Peyer's patch (tissue), 4 donors: ENCODE results near the gene MAST4.

Experiments
- POLR2A ChIP-seq, 2 donors: fragments of 450-650 bp; IDR thresholded peaks; one replicate each; pipeline ENCODE4 v1.5.1; 2017; ENCODE audit warnings: antibody characterized with exemption in 2 of 2, mild to moderate bottlenecking in 2 of 2, moderate library complexity in 2 of 2
- TF ChIP-seq, protein P1 (sequence below), 6 experiments: fragments of 450-650 bp in 4 of 6; fragments of 200-600 bp in 2 of 6; sonication (generic) in 1 of 6; IDR thresholded peaks; one replicate each; pipeline ENCODE4 v1.5.1; 2017 to 2019; ENCODE audit warnings: antibody characterized with exemption in 6 of 6, mild to moderate bottlenecking in 3 of 6, moderate library complexity in 1 of 6

- TF ChIP-seq, protein P1, sequence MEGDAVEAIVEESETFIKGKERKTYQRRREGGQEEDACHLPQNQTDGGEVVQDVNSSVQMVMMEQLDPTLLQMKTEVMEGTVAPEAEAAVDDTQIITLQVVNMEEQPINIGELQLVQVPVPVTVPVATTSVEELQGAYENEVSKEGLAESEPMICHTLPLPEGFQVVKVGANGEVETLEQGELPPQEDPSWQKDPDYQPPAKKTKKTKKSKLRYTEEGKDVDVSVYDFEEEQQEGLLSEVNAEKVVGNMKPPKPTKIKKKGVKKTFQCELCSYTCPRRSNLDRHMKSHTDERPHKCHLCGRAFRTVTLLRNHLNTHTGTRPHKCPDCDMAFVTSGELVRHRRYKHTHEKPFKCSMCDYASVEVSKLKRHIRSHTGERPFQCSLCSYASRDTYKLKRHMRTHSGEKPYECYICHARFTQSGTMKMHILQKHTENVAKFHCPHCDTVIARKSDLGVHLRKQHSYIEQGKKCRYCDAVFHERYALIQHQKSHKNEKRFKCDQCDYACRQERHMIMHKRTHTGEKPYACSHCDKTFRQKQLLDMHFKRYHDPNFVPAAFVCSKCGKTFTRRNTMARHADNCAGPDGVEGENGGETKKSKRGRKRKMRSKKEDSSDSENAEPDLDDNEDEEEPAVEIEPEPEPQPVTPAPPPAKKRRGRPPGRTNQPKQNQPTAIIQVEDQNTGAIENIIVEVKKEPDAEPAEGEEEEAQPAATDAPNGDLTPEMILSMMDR (IDR thresholded peaks at IDR 0.05): no peak
- TF ChIP-seq POLR2A (IDR thresholded peaks at IDR 0.05): no peak
Measured at GRCh38 chr5:67065696-67066095, 469.5 kb downstream of the MAST4 start.
